Activated B cell treated with CpG ODN at 0.5 μM for 24 hours (primary cell): ENCODE measurements around the gene RBKS. TPM values are rescaled to one million over a fixed set of nuclear protein-coding genes. Genes with fewer than 3 reads are reported as not detected.

Experiments
- ATAC-seq: fragments of 200-7000 bp; cut with Tn5 transposase; one replicate; pipeline ENCODE4 v1.10.0; 2021; ENCODE audit warnings: low read depth, mild to moderate bottlenecking, moderate library complexity
- CTCF ChIA-PET: fragments of 350-600 bp; sonication (Branson Sonifier 250); formaldehyde crosslinking; loops from one replicate; lab custom pipeline; 2021; ENCODE audit warnings: antibody characterized with exemption; lab: Charles Lee
- POLR2A ChIA-PET: fragments of 350-600 bp; sonication (Branson Sonifier 250); formaldehyde crosslinking; loops from one replicate; lab custom pipeline; 2021; ENCODE audit warnings: antibody characterized with exemption; lab: Charles Lee
- DNase-seq: peaks from one replicate; pipeline ENCODE4 v3.0.0; 2022
- H3K27ac Mint-ChIP-seq: one replicate; pipeline ENCODE4 v1.8.0; 2020; ENCODE audit warnings: mixed read lengths
- H3K27me3 Mint-ChIP-seq: one replicate; pipeline ENCODE4 v1.8.0; 2021; ENCODE audit warnings: mixed read lengths
- H3K36me3 Mint-ChIP-seq: one replicate; pipeline ENCODE4 v1.8.0; 2021; ENCODE audit warnings: low read depth, mixed read lengths
- H3K4me1 Mint-ChIP-seq: one replicate; pipeline ENCODE4 v1.8.0; 2021; ENCODE audit warnings: mixed read lengths
- H3K4me3 Mint-ChIP-seq: one replicate; pipeline ENCODE4 v1.8.0; 2020; ENCODE audit warnings: mild to moderate bottlenecking, mixed read lengths
- H3K9me3 Mint-ChIP-seq: one replicate; pipeline ENCODE4 v1.8.0; 2020; ENCODE audit warnings: mixed read lengths
- CTCF ChIP-seq: fragments of 200-600 bp; IDR thresholded peaks from one replicate; pipeline ENCODE4 v1.8.0; 2022; ENCODE audit warnings: antibody characterized with exemption, mild to moderate bottlenecking
- intact Hi-C: fragments of 100-400 bp; cut with micrococcal nuclease; formaldehyde crosslinking; loops from one replicate; pipeline ENCODE4 v1.15.1; 2024
- total RNA-seq: library from RNA; stranded (reverse); gene quantifications from 2 replicates; pipeline ENCODE4 v1.2.3, GENCODE V29; 2022

Gene RBKS
- total RNA-seq, 1 donor from 2014 or later, result 3.1 TPM

DNA sequence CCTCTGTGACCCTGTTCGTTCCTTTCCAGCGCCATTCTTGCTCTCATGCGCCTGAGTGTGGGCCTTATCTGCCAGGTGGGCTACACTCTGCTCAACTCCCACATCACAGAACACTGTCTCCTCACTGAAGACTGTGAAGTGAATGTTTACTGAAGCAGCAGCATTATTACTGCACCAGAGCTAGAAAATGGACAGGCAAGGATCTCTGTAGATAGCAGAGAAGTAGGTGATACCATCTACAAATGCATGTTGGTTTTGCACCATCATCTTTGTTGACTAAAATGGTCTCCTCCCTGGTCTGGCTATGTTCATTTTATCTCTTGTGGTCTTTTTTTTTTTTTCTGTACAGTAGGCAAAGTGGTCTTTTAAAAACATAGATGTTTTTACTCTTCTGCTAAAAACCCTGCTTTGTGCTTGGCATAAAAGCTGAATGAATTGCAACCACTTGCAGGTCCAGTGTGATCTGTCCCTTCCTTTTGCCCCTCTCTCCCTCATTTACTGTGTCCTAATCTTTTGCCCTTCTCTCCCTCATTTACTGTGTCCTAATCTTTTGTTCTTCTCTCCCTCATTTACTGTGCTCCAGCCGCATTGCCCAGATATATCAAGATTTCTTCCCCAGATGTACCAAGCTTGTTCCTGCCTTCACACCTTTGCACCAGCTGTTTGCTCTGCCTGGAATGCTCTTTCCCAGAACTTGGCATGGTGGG is 35.7 kb upstream of the RBKS start:
- CTCF ChIA-PET, result no interaction called here
- no peaks in the 10 kb centered on the region for H3K27me3 Mint-ChIP-seq
- DNase-seq, result no peak
- no peak for TF ChIP-seq CTCF
- no peak overlapping the region for H3K27ac Mint-ChIP-seq
- intact Hi-C loops, result no loop called here
- no peaks in the 10 kb centered on the region for H3K4me1 Mint-ChIP-seq
- POLR2A ChIA-PET, result interaction anchor here (0.7 kb wide), 1 partner anchor 466 kb away, joined by 6 read pairs; no protein-coding TSS in a partner anchor
- H3K4me3 Mint-ChIP-seq, result no peak overlapping the region
- no peak for ATAC-seq
- H3K9me3 Mint-ChIP-seq, result no peaks in the 10 kb centered on the region
- H3K36me3 Mint-ChIP-seq, result peaks cover 25% of the 10 kb centered on the region

DNA sequence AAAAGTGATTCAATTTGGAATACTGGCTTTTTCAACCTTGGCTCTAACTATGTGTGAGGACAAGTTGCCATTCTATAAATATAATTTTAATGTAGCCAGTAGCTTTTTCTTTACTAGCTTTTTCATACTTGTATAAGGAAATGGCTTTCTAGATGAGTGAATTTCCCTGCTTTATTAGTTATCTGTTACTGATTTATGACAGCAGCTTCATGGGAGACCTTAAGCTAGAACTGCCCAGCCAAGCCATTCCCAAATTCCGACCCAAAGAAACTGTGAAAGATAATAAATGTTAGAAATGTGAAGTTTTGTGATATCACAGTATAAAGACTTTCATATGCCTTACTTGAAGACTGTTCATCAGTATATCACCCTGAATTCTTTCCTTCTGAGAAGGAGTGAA is 32.7 kb upstream of the RBKS start:
- H3K27ac Mint-ChIP-seq, result no peak overlapping the region
- no peaks in the 10 kb centered on the region for H3K9me3 Mint-ChIP-seq
- TF ChIP-seq CTCF, result no peak
- DNase-seq, result no peak
- no peak overlapping the region for H3K4me3 Mint-ChIP-seq
- no peaks in the 10 kb centered on the region for H3K27me3 Mint-ChIP-seq
- peaks cover 10% of the 10 kb centered on the region for H3K4me1 Mint-ChIP-seq
- no peak for ATAC-seq
- intact Hi-C loops, result no loop called here
- peaks cover 21% of the 10 kb centered on the region for H3K36me3 Mint-ChIP-seq
- POLR2A ChIA-PET, result no interaction called here
- CTCF ChIA-PET, result no interaction called here

DNA sequence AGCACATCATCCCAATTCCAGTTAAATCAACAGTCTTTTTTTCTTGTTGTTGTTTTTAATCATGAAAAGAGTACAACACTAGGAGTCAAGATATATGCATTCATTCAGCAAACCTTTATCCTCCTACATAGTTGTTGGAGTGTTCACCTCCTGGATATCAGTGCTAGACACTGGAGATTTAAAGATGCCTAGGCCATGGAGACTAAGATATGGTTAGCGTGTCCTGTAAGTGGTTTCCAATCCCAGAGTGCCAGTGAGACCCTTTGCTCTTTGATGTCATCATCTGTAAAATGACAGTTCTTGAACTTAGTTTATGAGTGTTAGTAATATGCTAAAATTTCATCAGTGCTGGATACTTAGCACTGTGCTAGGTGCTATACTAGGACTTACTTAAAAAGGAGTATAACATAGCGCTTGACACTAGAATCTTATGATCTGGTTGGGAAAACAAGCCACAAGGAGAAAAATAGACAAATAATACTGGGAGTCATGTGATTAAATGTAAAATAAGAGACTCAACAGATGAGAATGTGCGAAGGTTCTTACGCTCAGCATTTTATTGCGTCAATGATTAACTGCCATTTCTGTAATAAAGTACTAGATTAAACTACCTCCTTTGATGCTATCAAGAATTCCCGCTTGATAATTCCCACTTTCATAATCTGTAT is 31.8 kb upstream of the RBKS start:
- Mint-ChIP-seq H3K27ac (no peak overlapping the region), H3K27me3 (no peaks in the 10 kb centered on the region), H3K4me3 (no peak overlapping the region), H3K36me3 (peaks cover 21% of the 10 kb centered on the region), H3K4me1 (peaks cover 10% of the 10 kb centered on the region), H3K9me3 (no peaks in the 10 kb centered on the region)
- ATAC-seq, result no peak
- no peak for TF ChIP-seq CTCF
- CTCF ChIA-PET, result no interaction called here
- POLR2A ChIA-PET, result no interaction called here
- DNase-seq, result no peak
- intact Hi-C loops, result no loop called here

GRCh38 chr2:27921424-27921823 is 31.2 kb upstream of the RBKS start:
- no peak overlapping the region for H3K4me3 Mint-ChIP-seq
- DNase-seq (no peak), ATAC-seq (no peak)
- POLR2A ChIA-PET, result interaction anchor here (3.2 kb wide), 1 partner anchor 31 kb away, joined by 14 read pairs; the partner anchor contains the start of genes BABAM2 and RBKS
- peaks cover 20% of the 10 kb centered on the region for H3K36me3 Mint-ChIP-seq
- TF ChIP-seq CTCF, result no peak
- peaks cover 10% of the 10 kb centered on the region for H3K4me1 Mint-ChIP-seq
- H3K27ac Mint-ChIP-seq, result no peak overlapping the region
- H3K27me3 Mint-ChIP-seq, result no peaks in the 10 kb centered on the region
- H3K9me3 Mint-ChIP-seq, result no peaks in the 10 kb centered on the region
- CTCF ChIA-PET, result no interaction called here
- intact Hi-C loops, result no loop called here

- H3K27ac Mint-ChIP-seq, result peak overlapping the region; percentile 46
- H3K9me3 Mint-ChIP-seq, result no peaks in the 10 kb centered on the region
- H3K4me3 Mint-ChIP-seq, result peak overlapping the region; percentile 12
- intact Hi-C loops, result no loop called here
- POLR2A ChIA-PET, result interaction anchor here (3.2 kb wide), 1 partner anchor 30 kb away, joined by 14 read pairs; the partner anchor contains the start of genes BABAM2 and RBKS
- CTCF ChIA-PET, result interaction anchor here (0.7 kb wide), 1 partner anchor 80 kb away, joined by 3 read pairs; no protein-coding TSS in a partner anchor
- TF ChIP-seq CTCF, result no peak
- no peaks in the 10 kb centered on the region for H3K27me3 Mint-ChIP-seq
- H3K36me3 Mint-ChIP-seq, result peaks cover 12% of the 10 kb centered on the region
- ATAC-seq, result peak; percentile 61
- DNase-seq, result no peak
- H3K4me1 Mint-ChIP-seq, result peaks cover 10% of the 10 kb centered on the region
Observed at GRCh38 chr2:27920148-27920885, 30.1 kb upstream of the RBKS start.
